ENCODE measurements around the gene KLK7.

KLK7 gene

DNA sequence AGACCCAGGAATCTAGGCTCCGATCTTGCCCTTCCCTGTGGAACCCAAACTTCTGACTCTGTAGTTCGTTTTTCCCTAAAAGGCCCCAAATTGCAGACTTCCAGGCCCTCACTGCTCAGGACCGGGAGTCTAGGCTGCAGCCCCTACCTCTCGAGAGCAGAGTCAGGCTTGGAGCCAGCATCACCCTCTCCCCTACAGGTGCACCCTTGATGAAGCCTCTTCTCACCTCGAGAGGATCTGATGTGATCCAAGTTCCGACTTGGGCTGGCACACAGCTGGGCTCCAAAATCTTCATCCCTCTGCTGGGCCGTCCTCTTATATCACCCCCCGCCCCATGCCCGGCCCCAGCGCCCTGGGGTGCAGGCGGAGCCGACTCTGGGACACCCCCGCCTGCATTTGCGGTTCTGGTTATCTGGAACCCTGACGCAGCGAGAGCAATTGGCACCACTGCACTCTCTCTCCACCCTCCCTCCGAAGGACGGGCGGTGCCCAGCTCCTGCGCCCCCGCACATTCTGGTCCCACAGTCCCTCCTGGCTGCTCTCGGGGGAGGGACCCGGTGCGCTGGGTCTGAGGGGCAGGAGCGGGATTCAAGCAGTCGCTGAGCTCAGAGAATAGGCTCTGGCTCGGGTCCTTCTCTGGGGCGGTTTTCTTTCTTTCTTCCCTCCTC, at the start of gene KLK7:
Gene KLK7 (minus strand): TSS at position 293 of the 668 bp plus-strand sequence. CDS start 1,518 bp downstream, outside the sequence.
- H3K4me1 ChIP-seq (ENCODE audit: control insufficient read depth, insufficient read depth, low read length), result peaks cover 10% of the 10 kb centered on the region; the same call in 1 of the 2 replicates
- H3K4me3 ChIP-seq (ENCODE audit: low read depth, low read length), result peak within 1 kb of the TSS; percentile 52
- H3K27ac ChIP-seq (ENCODE audit: low read depth, low read length), result no peak within 1 kb of the TSS
- H3K9ac ChIP-seq (ENCODE audit: low read depth, low read length), result no peak within 1 kb of the TSS
- H3K36me3 ChIP-seq (ENCODE audit: control insufficient read depth, insufficient read depth, low read length), result no peaks in the 10 kb centered on the region
- H3K27me3 ChIP-seq (ENCODE audit: control insufficient read depth, insufficient read depth, low read length), result peaks cover 13% of the 10 kb centered on the region; the same call in 1 of the 2 replicates
- no peaks in the 10 kb centered on the region for H3K9me3 ChIP-seq (ENCODE audit: control insufficient read depth, insufficient read depth, low read length)

DNA sequence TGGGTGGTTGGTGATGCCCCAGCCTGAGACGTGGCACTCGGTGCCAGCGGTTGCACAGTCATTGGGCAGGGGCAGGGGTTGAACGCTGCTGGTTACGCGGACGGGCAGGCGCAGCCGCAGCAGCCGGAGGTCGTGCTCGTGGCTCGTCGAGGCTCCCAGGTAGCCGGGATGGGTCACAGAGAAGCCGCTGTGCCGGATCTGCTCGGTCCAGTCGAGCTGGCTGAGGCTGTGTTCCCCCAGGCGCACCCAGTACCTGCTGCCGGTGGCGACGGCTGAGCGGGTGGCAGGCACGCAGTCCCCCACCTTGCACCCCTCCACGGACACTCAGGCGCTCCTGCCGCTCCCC, 48.1 kb upstream of the KLK7 start:
- H3K36me3 ChIP-seq (ENCODE audit: control insufficient read depth, insufficient read depth, low read length), result no peaks in the 10 kb centered on the region
- H3K27me3 ChIP-seq (ENCODE audit: control insufficient read depth, insufficient read depth, low read length), result no peaks in the 10 kb centered on the region
- peaks cover under 1% of the 10 kb centered on the region; the same call in 1 of the 2 replicates for H3K4me1 ChIP-seq (ENCODE audit: control insufficient read depth, insufficient read depth, low read length)
- no peak overlapping the region for H3K27ac ChIP-seq (ENCODE audit: low read depth, low read length)
- H3K9ac ChIP-seq (ENCODE audit: low read depth, low read length), result no peak overlapping the region
- H3K9me3 ChIP-seq (ENCODE audit: control insufficient read depth, insufficient read depth, low read length), result no peaks in the 10 kb centered on the region
- no peak overlapping the region for H3K4me3 ChIP-seq (ENCODE audit: low read depth, low read length)

DNA sequence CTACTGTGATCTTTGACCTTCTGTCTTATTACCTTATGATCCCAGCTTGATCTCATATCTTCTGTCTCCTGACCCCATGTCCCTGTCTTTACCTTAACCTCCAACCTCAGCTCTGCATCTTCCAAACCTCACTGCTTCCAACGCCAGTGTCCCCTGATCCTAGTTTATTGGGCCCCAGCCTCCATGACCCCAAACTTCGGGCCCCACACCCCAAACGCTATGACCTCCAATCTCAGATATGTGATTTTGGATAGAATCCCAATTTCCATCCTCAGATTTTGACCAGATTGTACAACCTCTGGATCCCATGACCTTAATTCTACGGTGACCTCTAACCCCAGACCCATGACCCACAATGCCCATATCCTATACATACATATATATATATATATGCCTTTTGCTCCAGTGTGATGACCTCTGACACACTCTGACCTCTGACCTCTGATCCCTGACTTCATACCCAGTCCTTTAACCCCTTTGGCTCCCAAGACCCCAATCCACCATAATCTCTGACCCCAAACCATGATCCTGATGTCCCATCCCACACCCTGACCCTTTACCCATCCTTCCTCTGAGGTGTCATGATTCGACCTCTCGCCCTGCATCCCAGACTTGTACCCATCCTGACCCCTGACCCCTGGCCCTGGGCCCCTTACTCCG, 47.6 kb upstream of the KLK7 start:
- H3K36me3 ChIP-seq (ENCODE audit: control insufficient read depth, insufficient read depth, low read length), result no peaks in the 10 kb centered on the region
- H3K27ac ChIP-seq (ENCODE audit: low read depth, low read length), result no peak overlapping the region
- H3K4me3 ChIP-seq (ENCODE audit: low read depth, low read length), result no peak overlapping the region
- H3K9ac ChIP-seq (ENCODE audit: low read depth, low read length), result no peak overlapping the region
- no peaks in the 10 kb centered on the region for H3K9me3 ChIP-seq (ENCODE audit: control insufficient read depth, insufficient read depth, low read length)
- peaks cover 5% of the 10 kb centered on the region; the same call in 1 of the 2 replicates for H3K4me1 ChIP-seq (ENCODE audit: control insufficient read depth, insufficient read depth, low read length)
- no peaks in the 10 kb centered on the region for H3K27me3 ChIP-seq (ENCODE audit: control insufficient read depth, insufficient read depth, low read length)

DNA sequence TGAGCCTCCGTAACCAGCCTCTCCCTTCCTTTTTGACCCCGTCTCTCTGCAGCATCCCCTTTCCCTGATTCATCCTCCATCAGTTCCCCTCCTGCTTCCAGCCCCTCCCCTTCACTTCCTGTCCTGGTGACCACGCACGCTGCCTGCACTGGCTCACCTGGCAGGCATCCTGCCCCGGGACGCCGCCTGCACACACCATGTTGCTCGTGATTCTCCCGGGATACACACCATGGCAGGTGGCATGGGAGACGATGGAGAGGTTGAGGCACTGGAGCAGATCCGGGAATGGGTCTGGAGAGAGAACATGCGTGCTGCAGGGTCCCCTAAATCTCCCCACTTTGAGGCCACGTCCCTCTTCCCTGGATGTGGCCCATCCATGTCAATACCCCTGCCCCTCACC, 46.9 kb upstream of the KLK7 start:
- no peaks in the 10 kb centered on the region for H3K27me3 ChIP-seq (ENCODE audit: control insufficient read depth, insufficient read depth, low read length)
- no peak overlapping the region for H3K9ac ChIP-seq (ENCODE audit: low read depth, low read length)
- H3K36me3 ChIP-seq (ENCODE audit: control insufficient read depth, insufficient read depth, low read length), result no peaks in the 10 kb centered on the region
- no peak overlapping the region for H3K4me3 ChIP-seq (ENCODE audit: low read depth, low read length)
- peaks cover 9% of the 10 kb centered on the region; the same call in 1 of the 2 replicates for H3K4me1 ChIP-seq (ENCODE audit: control insufficient read depth, insufficient read depth, low read length)
- no peaks in the 10 kb centered on the region for H3K9me3 ChIP-seq (ENCODE audit: control insufficient read depth, insufficient read depth, low read length)
- H3K27ac ChIP-seq (ENCODE audit: low read depth, low read length), result no peak overlapping the region

DNA sequence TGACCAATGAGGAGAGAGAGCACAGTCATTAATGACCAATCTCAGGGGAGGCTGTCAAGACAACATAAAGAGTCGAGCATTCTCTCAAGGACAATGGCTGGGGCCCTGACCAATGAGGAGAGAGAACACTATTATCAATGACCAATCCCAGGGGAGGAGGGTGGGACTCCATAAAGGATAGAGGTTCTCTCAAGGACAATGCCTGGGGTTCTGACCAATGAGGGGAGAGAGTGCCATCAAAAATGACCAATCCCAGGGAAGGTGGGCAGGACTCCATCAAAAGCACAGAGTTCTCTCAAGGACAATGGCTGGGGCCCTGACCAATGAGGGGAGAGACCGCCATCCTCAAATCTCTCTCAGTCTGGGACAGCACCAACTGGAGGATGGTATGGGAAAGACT, 46.0 kb upstream of the KLK7 start:
- H3K9ac ChIP-seq (ENCODE audit: low read depth, low read length), result no peak overlapping the region
- no peaks in the 10 kb centered on the region for H3K36me3 ChIP-seq (ENCODE audit: control insufficient read depth, insufficient read depth, low read length)
- no peak overlapping the region for H3K4me3 ChIP-seq (ENCODE audit: low read depth, low read length)
- no peaks in the 10 kb centered on the region for H3K9me3 ChIP-seq (ENCODE audit: control insufficient read depth, insufficient read depth, low read length)
- H3K27ac ChIP-seq (ENCODE audit: low read depth, low read length), result no peak overlapping the region
- no peaks in the 10 kb centered on the region for H3K27me3 ChIP-seq (ENCODE audit: control insufficient read depth, insufficient read depth, low read length)
- peaks cover 17% of the 10 kb centered on the region; the same call in 1 of the 2 replicates for H3K4me1 ChIP-seq (ENCODE audit: control insufficient read depth, insufficient read depth, low read length)

DNA sequence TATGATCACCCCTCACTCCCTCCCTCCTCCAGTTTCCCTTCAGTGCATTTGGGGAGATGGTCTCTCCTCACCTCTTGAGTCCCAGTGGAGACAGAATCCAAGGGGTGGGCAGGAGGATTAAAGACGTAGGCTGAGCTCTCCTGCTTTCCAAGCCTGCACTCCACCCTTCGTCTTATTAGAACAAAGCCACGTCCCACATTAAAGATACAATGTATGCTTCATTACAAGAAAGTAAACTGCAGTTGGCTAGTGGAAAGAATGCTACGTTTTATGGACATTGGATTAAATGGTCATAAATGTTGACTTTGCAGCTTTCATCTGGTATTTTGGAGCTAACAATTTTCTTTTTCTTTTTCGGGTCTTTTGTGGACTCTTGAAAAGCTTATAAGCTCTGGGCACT, 44.2 kb upstream of the KLK7 start:
- H3K27me3 ChIP-seq (ENCODE audit: control insufficient read depth, insufficient read depth, low read length), result no peaks in the 10 kb centered on the region
- H3K9ac ChIP-seq (ENCODE audit: low read depth, low read length), result no peak overlapping the region
- H3K9me3 ChIP-seq (ENCODE audit: control insufficient read depth, insufficient read depth, low read length), result no peaks in the 10 kb centered on the region
- no peak overlapping the region for H3K4me3 ChIP-seq (ENCODE audit: low read depth, low read length)
- H3K27ac ChIP-seq (ENCODE audit: low read depth, low read length), result no peak overlapping the region
- peaks cover 23% of the 10 kb centered on the region; the same call in 1 of the 2 replicates for H3K4me1 ChIP-seq (ENCODE audit: control insufficient read depth, insufficient read depth, low read length)
- H3K36me3 ChIP-seq (ENCODE audit: control insufficient read depth, insufficient read depth, low read length), result no peaks in the 10 kb centered on the region

DNA sequence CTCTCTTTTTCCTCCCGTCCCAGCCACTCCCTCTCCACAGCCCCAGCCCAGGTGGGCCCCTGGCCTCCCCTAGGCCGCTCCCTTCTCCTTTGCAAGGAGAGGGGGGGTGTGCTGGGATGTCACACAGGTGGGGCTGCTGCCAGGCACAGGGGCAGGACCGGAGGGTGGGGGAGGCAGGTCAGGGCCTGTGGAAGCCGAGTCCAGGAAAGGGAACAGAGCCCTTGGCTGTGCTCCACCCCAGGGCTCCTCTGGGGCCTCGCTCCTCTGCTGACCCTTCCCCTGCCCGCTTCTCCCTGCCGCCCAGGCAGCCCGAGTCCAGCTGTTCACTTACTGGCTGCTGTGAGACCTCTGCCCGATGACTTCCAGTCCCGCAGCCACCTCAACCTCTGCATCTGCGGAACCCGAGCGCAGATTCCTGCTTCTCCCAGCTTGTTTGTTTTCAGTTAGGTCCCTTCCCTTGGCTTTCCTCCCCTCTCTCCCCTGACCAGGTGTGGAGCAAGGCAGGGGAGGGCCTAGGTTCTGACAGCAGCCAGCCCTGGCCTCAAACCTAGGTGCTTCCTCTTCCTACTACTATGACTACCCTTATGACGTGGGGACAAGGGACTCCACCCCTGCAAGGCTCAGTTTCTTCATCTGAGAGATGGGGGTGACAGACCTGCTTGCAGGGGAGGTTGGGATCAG, 43.5 kb upstream of the KLK7 start:
- H3K9ac ChIP-seq (ENCODE audit: low read depth, low read length), result no peak overlapping the region
- no peak overlapping the region for H3K27ac ChIP-seq (ENCODE audit: low read depth, low read length)
- no peak overlapping the region for H3K4me3 ChIP-seq (ENCODE audit: low read depth, low read length)
- no peaks in the 10 kb centered on the region for H3K9me3 ChIP-seq (ENCODE audit: control insufficient read depth, insufficient read depth, low read length)
- H3K27me3 ChIP-seq (ENCODE audit: control insufficient read depth, insufficient read depth, low read length), result no peaks in the 10 kb centered on the region
- no peaks in the 10 kb centered on the region for H3K36me3 ChIP-seq (ENCODE audit: control insufficient read depth, insufficient read depth, low read length)
- H3K4me1 ChIP-seq (ENCODE audit: control insufficient read depth, insufficient read depth, low read length), result peaks cover 23% of the 10 kb centered on the region; the same call in 1 of the 2 replicates

DNA sequence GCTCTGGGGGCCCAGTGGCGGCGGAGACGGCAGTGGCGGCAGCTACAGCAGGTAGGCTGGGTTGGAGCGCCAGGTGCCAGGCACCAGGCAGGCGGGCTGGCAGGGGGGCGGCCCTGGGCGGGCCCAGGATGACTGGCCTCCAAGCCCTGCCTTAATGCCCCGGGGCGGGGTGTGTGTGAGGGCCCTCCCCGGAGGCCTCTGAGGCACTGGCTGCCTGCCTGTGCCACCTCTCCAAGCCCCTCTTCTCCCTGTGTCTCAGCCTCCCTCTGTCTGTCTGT, 42.8 kb upstream of the KLK7 start, which contains the start of gene KLK11:
Gene KLK11 (minus strand): TSS at position 63 of the 278 bp plus-strand sequence. CDS start 985 bp downstream, outside the sequence.
- no peak within 1 kb of the TSS for H3K4me3 ChIP-seq (ENCODE audit: low read depth, low read length)
- no peak within 1 kb of the TSS for H3K9ac ChIP-seq (ENCODE audit: low read depth, low read length)

DNA sequence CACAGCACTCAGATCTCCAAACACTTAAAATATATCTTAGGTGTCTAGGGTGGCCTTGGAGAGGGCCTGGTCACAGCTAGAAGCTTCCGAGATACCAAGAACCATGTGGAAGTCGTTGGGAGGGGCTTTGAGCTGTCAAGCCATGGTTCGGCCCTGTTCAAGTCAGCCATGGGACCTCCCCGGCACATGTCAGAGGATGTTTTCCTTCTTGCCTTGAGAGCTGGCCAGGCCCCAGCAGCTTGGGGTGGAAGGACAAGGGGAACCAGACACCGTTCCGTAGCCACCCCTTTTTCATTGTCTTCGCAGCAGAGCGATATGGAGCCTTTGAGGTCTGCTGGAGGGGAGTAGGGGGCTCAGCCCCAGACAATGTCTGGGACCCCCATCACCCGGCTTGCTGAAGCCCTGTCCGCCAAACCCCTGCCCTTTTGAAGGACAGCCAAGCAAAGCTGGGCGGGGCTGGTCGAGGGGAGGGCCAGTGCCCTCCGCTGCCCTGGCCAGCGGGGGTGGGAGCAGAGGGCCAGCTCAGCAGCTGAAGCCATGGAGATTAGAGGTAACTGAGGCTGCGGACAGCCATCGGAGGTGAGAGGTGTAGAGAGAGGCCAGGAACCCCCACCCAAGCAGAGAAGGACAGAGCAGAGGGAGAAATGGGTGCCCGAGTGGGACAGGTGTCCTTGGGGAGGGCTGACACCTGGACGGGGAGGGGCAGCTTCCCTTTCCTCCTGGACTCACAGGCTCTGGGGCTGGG, 42.3 kb upstream of the KLK7 start:
- no peak overlapping the region for H3K9ac ChIP-seq (ENCODE audit: low read depth, low read length)
- H3K27me3 ChIP-seq (ENCODE audit: control insufficient read depth, insufficient read depth, low read length), result no peaks in the 10 kb centered on the region
- no peaks in the 10 kb centered on the region for H3K36me3 ChIP-seq (ENCODE audit: control insufficient read depth, insufficient read depth, low read length)
- H3K4me3 ChIP-seq (ENCODE audit: low read depth, low read length), result no peak overlapping the region
- no peak overlapping the region for H3K27ac ChIP-seq (ENCODE audit: low read depth, low read length)
- no peaks in the 10 kb centered on the region for H3K9me3 ChIP-seq (ENCODE audit: control insufficient read depth, insufficient read depth, low read length)
- H3K4me1 ChIP-seq (ENCODE audit: control insufficient read depth, insufficient read depth, low read length), result peaks cover 26% of the 10 kb centered on the region

More for the DNA sequence above, 42.8 kb upstream of the KLK7 start, which contains the start of gene KLK11:
- H3K27me3 ChIP-seq (ENCODE audit: control insufficient read depth, insufficient read depth, low read length), result no peaks in the 10 kb centered on the region
- H3K36me3 ChIP-seq (ENCODE audit: control insufficient read depth, insufficient read depth, low read length), result no peaks in the 10 kb centered on the region
- H3K9me3 ChIP-seq (ENCODE audit: control insufficient read depth, insufficient read depth, low read length), result no peaks in the 10 kb centered on the region
- H3K27ac ChIP-seq (ENCODE audit: low read depth, low read length), result no peak within 1 kb of the TSS
- peaks cover 23% of the 10 kb centered on the region; the same call in 1 of the 2 replicates for H3K4me1 ChIP-seq (ENCODE audit: control insufficient read depth, insufficient read depth, low read length)

DNA sequence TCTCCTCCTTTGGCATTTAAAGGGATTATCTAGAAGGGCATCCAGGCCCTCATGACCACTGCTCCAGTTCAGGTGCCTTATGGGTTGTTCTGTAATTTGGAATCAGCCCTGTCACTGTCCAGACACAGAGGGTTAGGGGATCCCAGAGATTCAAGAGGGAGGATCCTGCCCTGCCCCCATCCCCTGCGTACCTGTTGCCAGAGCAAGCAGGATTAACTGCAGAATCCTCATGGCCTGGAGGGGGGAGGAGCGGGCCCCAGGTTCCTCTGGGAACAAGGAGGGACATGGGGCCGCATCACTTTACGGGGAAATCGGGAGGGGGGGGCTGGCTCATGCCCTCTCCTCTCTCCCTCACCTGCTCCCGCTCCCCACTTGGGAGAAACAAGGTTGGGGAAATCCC, 41.7 kb upstream of the KLK7 start:
- Histone ChIP-seq H3K27ac (ENCODE audit: low read depth, low read length) (no peak overlapping the region), H3K36me3 (ENCODE audit: control insufficient read depth, insufficient read depth, low read length) (no peaks in the 10 kb centered on the region), H3K27me3 (ENCODE audit: control insufficient read depth, insufficient read depth, low read length) (0 out of 2 replicates have a peak, but pooled peaks cover under 1% of the 10 kb centered on the region)

More for the DNA sequence above, 41.7 kb upstream of the KLK7 start:
- Histone ChIP-seq H3K9ac (ENCODE audit: low read depth, low read length) (no peak overlapping the region), H3K4me1 (ENCODE audit: control insufficient read depth, insufficient read depth, low read length) (peaks cover 26% of the 10 kb centered on the region), H3K4me3 (ENCODE audit: low read depth, low read length) (no peak overlapping the region), H3K9me3 (ENCODE audit: control insufficient read depth, insufficient read depth, low read length) (no peaks in the 10 kb centered on the region)
